HUES64 (cell line): Measurements from ENCODE around the gene DIO1.

Experiments used
- H3K27ac ChIP-seq: 2 replicates; pipeline ENCODE4 v1.7.0; 2013; ENCODE audit warnings: low read depth, low read length, inconsistent platforms
- H3K27me3 ChIP-seq: 2 replicates; pipeline ENCODE4 v1.6.1; 2013; ENCODE audit warnings: mild to moderate bottlenecking, low read length; ENCODE audit not compliant: insufficient read depth
- H3K36me3 ChIP-seq: 2 replicates; pipeline ENCODE4 v1.6.1; 2013; ENCODE audit warnings: mild to moderate bottlenecking, low read length; ENCODE audit not compliant: insufficient read depth
- H3K4me1 ChIP-seq: 2 replicates; pipeline ENCODE4 v1.6.1; 2013; ENCODE audit warnings: mild to moderate bottlenecking, low read length, moderate library complexity; ENCODE audit not compliant: insufficient read depth
- H3K4me3 ChIP-seq: 2 replicates; pipeline ENCODE4 v1.5.1; 2013; ENCODE audit warnings: mild to moderate bottlenecking, low read length, moderate library complexity
- H3K9ac ChIP-seq: 2 replicates; pipeline ENCODE4 v1.6.1; 2013; ENCODE audit warnings: mild to moderate bottlenecking, low read depth, low read length
- H3K9me3 ChIP-seq: 2 replicates; pipeline ENCODE4 v1.6.1; 2013; ENCODE audit warnings: low read depth, low read length; ENCODE audit not compliant: insufficient read depth
- whole genome bisulfite sequencing: fragments of 150-250, 120-280 bp; methylation state at CpG from one replicate; pipeline ENCODE4 v1.1.7; 2013; ENCODE audit warnings: missing lambda C conversion rate; 5-methylcytosine and 5-hydroxymethylcytosine counted together

The DIO1 gene

GRCh38 chr1:53943490-53944043, 49.6 kb downstream of the DIO1 start:
- Histone ChIP-seq H3K4me1 (peaks cover 20% of the 10 kb centered on the region; the same call in 1 of the 2 replicates), H3K9me3 (no peaks in the 10 kb centered on the region), H3K27me3 (no peaks in the 10 kb centered on the region), H3K9ac (no peak overlapping the region), H3K4me3 (no peak overlapping the region), H3K36me3 (peaks cover 5% of the 10 kb centered on the region; the same call in 1 of the 2 replicates), H3K27ac (no peak overlapping the region)
- 90% methylated on average over 14 of the region's 14 CpGs for WGBS

GRCh38 chr1:53944469-53945182, 50.6 kb downstream of the DIO1 start:
- H3K27ac ChIP-seq = no peak overlapping the region
- H3K27me3 ChIP-seq = no peaks in the 10 kb centered on the region
- H3K36me3 ChIP-seq = peaks cover 5% of the 10 kb centered on the region; the same call in 1 of the 2 replicates
- no peaks in the 10 kb centered on the region for H3K9me3 ChIP-seq
- peak overlapping the region; percentile 90 for H3K4me3 ChIP-seq
- peaks cover 20% of the 10 kb centered on the region for H3K4me1 ChIP-seq
- H3K9ac ChIP-seq = peak overlapping the region; percentile 71
- WGBS = 81% methylated on average over 20 of the region's 20 CpGs

DNA sequence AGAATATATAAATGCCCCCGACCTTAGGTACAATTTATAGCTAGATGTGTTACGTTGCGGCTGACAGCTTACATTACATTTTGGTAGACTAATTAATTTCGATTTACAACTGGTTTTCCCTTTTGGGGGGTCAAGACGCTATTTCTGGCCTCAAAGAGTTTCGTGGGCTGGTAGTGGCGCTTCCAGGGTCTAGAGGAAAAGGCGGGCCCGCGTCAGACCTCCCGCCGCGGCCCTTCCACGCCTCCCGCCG, 51.1 kb downstream of the DIO1 start:
- Histone ChIP-seq H3K36me3 (peaks cover 5% of the 10 kb centered on the region; the same call in 1 of the 2 replicates), H3K4me3 (peak overlapping the region; percentile 90), H3K27ac (peak overlapping the region; percentile 58; the same call in 1 of the 2 replicates), H3K9me3 (no peaks in the 10 kb centered on the region), H3K9ac (peak overlapping the region; percentile 71), H3K4me1 (peaks cover 24% of the 10 kb centered on the region), H3K27me3 (no peaks in the 10 kb centered on the region)
- 2% methylated on average over 16 of the region's 16 CpGs for WGBS

DNA sequence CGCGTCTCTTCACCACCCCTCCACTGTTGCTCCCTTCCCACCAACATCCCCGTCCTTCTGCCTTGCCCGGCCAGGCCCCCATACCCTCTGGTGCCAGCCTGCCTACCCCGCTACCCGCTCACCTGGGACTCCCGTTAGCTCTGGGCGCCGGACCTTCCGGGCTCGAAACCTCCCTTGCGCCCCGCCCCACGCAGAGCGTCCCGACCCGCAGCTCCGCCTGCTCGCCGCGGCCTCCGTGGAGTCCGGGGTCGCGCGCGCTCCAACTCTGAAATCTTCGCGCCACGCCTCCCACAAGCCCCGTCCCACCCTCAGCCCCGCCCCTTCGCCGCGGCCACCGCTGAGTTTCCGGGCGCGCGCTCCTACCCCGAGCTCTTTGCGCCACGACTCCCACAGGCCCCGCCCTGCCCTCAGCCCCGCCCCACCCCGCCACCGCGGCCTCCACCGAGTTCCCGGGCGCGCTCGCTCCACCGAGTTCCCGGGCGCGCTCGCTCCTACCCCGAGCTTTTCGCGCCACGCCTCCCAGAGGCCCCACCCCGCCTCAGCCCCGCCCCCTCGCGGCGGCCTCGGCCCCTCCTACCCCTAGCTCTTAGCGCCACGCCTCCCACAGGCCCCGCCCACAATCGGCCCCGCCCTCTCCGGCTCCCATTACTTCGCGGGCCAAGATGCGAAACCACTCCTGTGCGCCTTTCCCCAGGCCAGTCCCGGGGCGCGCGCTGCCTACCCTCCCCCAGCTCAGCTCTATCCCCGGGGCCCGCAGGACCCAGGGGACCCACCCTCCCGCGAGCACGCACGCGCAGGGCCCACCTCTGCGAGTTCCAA, 51.7 kb downstream of the DIO1 start, which contains the start of gene IFT25:
IFT25 (minus strand) TSS at position 267 of the 819 bp plus-strand sequence. CDS start 5,617 bp downstream, outside the sequence.
- Histone ChIP-seq H3K36me3 (peaks cover 5% of the 10 kb centered on the region; the same call in 1 of the 2 replicates), H3K27me3 (no peaks in the 10 kb centered on the region), H3K9me3 (no peaks in the 10 kb centered on the region), H3K4me1 (peaks cover 27% of the 10 kb centered on the region), H3K4me3 (peak within 1 kb of the TSS; percentile 90), H3K9ac (peak within 1 kb of the TSS; percentile 83), H3K27ac (peak within 1 kb of the TSS; percentile 83; the same call in 1 of the 2 replicates)
- under 1% methylated on average over 89 of the region's 90 CpGs for WGBS

GRCh38 chr1:53946252-53947171, 52.5 kb downstream of the DIO1 start, which contains the start of gene LRRC42:
Gene LRRC42, plus strand, starts transcription at chr1:53946350. Its CDS starts 5,650 bp downstream, at chr1:53952000.
- under 1% methylated on average over 58 of the region's 58 CpGs for WGBS

DNA sequence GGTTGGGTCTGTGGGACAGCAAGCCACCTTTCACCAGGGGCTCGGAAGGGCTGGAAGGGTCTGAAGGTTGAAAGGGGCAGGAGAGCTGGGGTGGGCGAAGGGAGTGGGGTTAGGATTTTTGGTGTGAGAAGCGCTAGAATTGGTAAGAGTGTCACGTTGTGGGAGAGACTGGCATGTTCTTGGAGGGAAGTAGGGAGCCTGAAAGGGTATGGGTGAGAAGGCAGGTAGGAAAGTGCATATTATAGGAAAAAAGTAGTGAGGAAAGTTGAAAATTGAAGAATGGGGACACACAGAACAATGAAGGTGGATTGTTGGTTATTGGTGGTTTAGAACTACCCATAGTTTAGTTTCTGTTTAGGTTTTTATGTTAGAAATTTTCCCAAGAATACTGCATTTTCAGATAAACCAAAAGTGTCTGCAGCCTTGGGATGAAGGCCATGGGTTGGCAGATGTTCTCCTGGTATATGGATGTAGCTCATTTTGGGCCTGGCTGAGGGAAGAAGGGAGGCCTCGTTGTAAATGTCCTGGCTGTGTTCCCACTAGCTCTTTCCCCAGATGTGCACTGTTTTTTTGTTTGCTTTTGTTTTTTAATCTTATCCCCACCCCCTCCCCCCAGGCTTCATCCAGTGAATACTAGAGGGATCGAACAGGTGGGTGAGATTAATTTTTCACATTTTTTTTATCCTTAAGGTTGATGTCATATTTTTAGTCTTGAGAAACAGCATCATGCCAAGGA, 53.4 kb downstream of the DIO1 start:
- peak overlapping the region; percentile 61 for H3K9ac ChIP-seq
- H3K4me1 ChIP-seq = peaks cover 28% of the 10 kb centered on the region
- WGBS = 41% methylated on average over 5 of the region's 6 CpGs
- no peak overlapping the region for H3K27ac ChIP-seq
- no peaks in the 10 kb centered on the region for H3K27me3 ChIP-seq
- peaks cover 12% of the 10 kb centered on the region for H3K36me3 ChIP-seq
- H3K9me3 ChIP-seq = no peaks in the 10 kb centered on the region
- peak overlapping the region; percentile 79 for H3K4me3 ChIP-seq

More at GRCh38 chr1:53946252-53947171, 52.5 kb downstream of the DIO1 start, which contains the start of gene LRRC42:
- H3K9ac ChIP-seq = peak within 1 kb of the TSS; percentile 83
- H3K27ac ChIP-seq = peak within 1 kb of the TSS; percentile 83; the same call in 1 of the 2 replicates
- H3K27me3 ChIP-seq = no peaks in the 10 kb centered on the region
- peaks cover 5% of the 10 kb centered on the region; the same call in 1 of the 2 replicates for H3K36me3 ChIP-seq
- H3K4me1 ChIP-seq = peaks cover 34% of the 10 kb centered on the region
- peak within 1 kb of the TSS; percentile 90 for H3K4me3 ChIP-seq
- no peaks in the 10 kb centered on the region for H3K9me3 ChIP-seq

GRCh38 chr1:53948291-53948690, 54.3 kb downstream of the DIO1 start:
- Histone ChIP-seq H3K27ac (no peak overlapping the region), H3K9me3 (no peaks in the 10 kb centered on the region), H3K4me3 (no peak overlapping the region), H3K27me3 (no peaks in the 10 kb centered on the region), H3K9ac (no peak overlapping the region), H3K4me1 (peaks cover 23% of the 10 kb centered on the region), H3K36me3 (peaks cover 22% of the 10 kb centered on the region)
- WGBS = 97% methylated on average over 5 of the region's 5 CpGs

- Histone ChIP-seq H3K4me1 (peaks cover 23% of the 10 kb centered on the region), H3K9ac (no peak overlapping the region), H3K4me3 (no peak overlapping the region), H3K27me3 (no peaks in the 10 kb centered on the region), H3K36me3 (peaks cover 28% of the 10 kb centered on the region), H3K9me3 (no peaks in the 10 kb centered on the region), H3K27ac (no peak overlapping the region)
- 90% methylated on average over 4 of the region's 4 CpGs for WGBS
Measured at GRCh38 chr1:53949023-53949990, 55.3 kb downstream of the DIO1 start.

- WGBS = 92% methylated on average over 5 of the region's 5 CpGs
- H3K27ac ChIP-seq = no peak overlapping the region
- peaks cover 23% of the 10 kb centered on the region for H3K4me1 ChIP-seq
- no peaks in the 10 kb centered on the region for H3K27me3 ChIP-seq
- no peak overlapping the region for H3K9ac ChIP-seq
- H3K4me3 ChIP-seq = no peak overlapping the region
- peaks cover 45% of the 10 kb centered on the region for H3K36me3 ChIP-seq
- H3K9me3 ChIP-seq = no peaks in the 10 kb centered on the region
Measured at GRCh38 chr1:53951697-53952096, 57.7 kb downstream of the DIO1 start.
